HEK293 (cell line): ENCODE data around the gene GSK3B.

Experiments
- REST ChIP-seq: fragments of 450-650 bp; formaldehyde crosslinking; IDR thresholded peaks from 2 replicates; pipeline ENCODE4 v1.5.1; 2016; ENCODE audit warnings: missing biosample characterization, missing genetic modification characterization
- ZFHX2 ChIP-seq: fragments of 450-650 bp; formaldehyde crosslinking; conservative IDR thresholded peaks from 2 replicates; pipeline ENCODE4 v1.5.1; 2016; ENCODE audit warnings: missing biosample characterization, missing genetic modification characterization
- ZNF121 ChIP-seq: fragments of 450-650 bp; formaldehyde crosslinking; IDR thresholded peaks from 2 replicates; pipeline ENCODE4 v1.5.1; 2016; ENCODE audit warnings: missing biosample characterization, missing genetic modification characterization
- ZNF146 ChIP-seq: fragments of 450-650 bp; formaldehyde crosslinking; IDR thresholded peaks from 2 replicates; pipeline ENCODE4 v1.5.1; 2016; ENCODE audit warnings: missing biosample characterization, missing genetic modification characterization
- ZNF292 ChIP-seq: fragments of 450-650 bp; formaldehyde crosslinking; IDR thresholded peaks from 2 replicates; pipeline ENCODE4 v1.5.1; 2016; ENCODE audit warnings: low read depth, missing biosample characterization, missing genetic modification characterization, borderline replicate concordance
- ZNF510 ChIP-seq: fragments of 450-650 bp; formaldehyde crosslinking; IDR thresholded peaks from 2 replicates; pipeline ENCODE4 v1.5.1; 2018; ENCODE audit warnings: mild to moderate bottlenecking, missing genetic modification characterization, missing biosample characterization; ENCODE audit not compliant: insufficient replicate concordance
- ZSCAN30 ChIP-seq: fragments of 450-650 bp; IDR thresholded peaks from 2 replicates; pipeline ENCODE4 v1.5.1; 2018; ENCODE audit warnings: missing biosample characterization, mild to moderate bottlenecking, missing genetic modification characterization, moderate library complexity
- TF ChIP-seq, protein P1 (sequence below): fragments of 450-650 bp; formaldehyde crosslinking; IDR thresholded peaks from 2 replicates; pipeline ENCODE4 v1.5.1; 2016; ENCODE audit warnings: missing biosample characterization, missing genetic modification characterization
- TF ChIP-seq, protein P2 (sequence below): fragments of 450-650 bp; formaldehyde crosslinking; IDR thresholded peaks from 2 replicates; pipeline ENCODE4 v1.5.1; 2016; ENCODE audit warnings: missing biosample characterization, missing genetic modification characterization
- TF ChIP-seq, protein P3 (sequence below): fragments of 450-650 bp; formaldehyde crosslinking; IDR thresholded peaks from 2 replicates; pipeline ENCODE4 v1.5.1; 2016; ENCODE audit warnings: missing biosample characterization, missing genetic modification characterization

DNA sequence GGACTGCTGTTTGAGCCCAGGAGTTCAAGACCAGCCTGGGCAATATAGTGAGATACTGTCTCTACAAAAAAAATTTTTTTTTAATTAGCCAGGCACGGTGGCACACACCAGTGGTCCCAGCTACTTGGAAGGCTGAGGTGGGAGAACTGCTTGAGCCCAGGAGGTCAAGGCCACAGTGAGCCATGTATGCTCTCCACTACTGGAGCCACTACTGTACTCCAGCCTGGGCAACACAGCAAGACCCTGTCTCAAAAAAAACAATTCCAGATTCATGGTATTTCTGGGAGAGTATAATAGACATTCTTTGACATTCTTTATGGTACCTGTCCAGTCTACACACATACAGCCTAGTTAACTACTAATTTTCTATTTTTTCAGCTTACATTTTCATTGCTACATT, 70.1 kb downstream of the GSK3B start:
- TF ChIP-seq, protein P1, sequence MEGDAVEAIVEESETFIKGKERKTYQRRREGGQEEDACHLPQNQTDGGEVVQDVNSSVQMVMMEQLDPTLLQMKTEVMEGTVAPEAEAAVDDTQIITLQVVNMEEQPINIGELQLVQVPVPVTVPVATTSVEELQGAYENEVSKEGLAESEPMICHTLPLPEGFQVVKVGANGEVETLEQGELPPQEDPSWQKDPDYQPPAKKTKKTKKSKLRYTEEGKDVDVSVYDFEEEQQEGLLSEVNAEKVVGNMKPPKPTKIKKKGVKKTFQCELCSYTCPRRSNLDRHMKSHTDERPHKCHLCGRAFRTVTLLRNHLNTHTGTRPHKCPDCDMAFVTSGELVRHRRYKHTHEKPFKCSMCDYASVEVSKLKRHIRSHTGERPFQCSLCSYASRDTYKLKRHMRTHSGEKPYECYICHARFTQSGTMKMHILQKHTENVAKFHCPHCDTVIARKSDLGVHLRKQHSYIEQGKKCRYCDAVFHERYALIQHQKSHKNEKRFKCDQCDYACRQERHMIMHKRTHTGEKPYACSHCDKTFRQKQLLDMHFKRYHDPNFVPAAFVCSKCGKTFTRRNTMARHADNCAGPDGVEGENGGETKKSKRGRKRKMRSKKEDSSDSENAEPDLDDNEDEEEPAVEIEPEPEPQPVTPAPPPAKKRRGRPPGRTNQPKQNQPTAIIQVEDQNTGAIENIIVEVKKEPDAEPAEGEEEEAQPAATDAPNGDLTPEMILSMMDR (tag by site-specific recombination) = no peak
- TF ChIP-seq ZNF146 (tag by site-specific recombination) (no peak), ZNF510 (tag by site-specific recombination) (no peak), ZNF121 (tag by site-specific recombination) (no peak), ZSCAN30 (tag by site-specific recombination) (no peak), ZFHX2 (no peak), ZNF292 (tag by site-specific recombination) (no peak), REST (tag by site-specific recombination) (no peak)
- TF ChIP-seq, protein P2, sequence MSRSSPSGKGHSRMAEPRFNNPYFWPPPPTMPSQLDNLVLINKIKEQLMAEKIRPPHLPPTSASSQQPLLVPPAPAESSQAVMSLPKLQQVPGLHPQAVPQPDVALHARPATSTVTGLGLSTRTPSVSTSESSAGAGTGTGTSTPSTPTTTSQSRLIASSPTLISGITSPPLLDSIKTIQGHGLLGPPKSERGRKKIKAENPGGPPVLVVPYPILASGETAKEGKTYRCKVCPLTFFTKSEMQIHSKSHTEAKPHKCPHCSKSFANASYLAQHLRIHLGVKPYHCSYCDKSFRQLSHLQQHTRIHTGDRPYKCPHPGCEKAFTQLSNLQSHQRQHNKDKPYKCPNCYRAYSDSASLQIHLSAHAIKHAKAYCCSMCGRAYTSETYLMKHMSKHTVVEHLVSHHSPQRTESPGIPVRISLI (tag by site-specific recombination) = no peak
- TF ChIP-seq, protein P3, sequence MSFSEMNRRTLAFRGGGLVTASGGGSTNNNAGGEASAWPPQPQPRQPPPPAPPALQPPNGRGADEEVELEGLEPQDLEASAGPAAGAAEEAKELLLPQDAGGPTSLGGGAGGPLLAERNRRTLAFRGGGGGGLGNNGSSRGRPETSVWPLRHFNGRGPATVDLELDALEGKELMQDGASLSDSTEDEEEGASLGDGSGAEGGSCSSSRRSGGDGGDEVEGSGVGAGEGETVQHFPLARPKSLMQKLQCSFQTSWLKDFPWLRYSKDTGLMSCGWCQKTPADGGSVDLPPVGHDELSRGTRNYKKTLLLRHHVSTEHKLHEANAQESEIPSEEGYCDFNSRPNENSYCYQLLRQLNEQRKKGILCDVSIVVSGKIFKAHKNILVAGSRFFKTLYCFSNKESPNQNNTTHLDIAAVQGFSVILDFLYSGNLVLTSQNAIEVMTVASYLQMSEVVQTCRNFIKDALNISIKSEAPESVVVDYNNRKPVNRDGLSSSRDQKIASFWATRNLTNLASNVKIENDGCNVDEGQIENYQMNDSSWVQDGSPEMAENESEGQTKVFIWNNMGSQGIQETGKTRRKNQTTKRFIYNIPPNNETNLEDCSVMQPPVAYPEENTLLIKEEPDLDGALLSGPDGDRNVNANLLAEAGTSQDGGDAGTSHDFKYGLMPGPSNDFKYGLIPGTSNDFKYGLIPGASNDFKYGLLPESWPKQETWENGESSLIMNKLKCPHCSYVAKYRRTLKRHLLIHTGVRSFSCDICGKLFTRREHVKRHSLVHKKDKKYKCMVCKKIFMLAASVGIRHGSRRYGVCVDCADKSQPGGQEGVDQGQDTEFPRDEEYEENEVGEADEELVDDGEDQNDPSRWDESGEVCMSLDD (tag by site-specific recombination) = no peak
